ENCODE measurements around the gene MAPK8IP3. TPM values are rescaled to one million over a fixed set of nuclear protein-coding genes. Genes with fewer than 3 reads are reported as not detected.

Gene MAPK8IP3
- total and polyA plus RNA-seq, 9 of the 15 experiments (the other 6 are each of a cell fraction or from before 2014, with no cell fraction given) = 0.17 to 58.7 (median 16.7) TPM

- no peak overlapping the region; a peak in 1 of 4 replicates for H3K9ac ChIP-seq (ENCODE audit: insufficient read depth in 1 of 2, low read depth in 2 of 2, low read length in 2 of 2)
- no peaks in the 10 kb centered on the region for H3K79me2 ChIP-seq (ENCODE audit: control insufficient read depth, insufficient read depth, low read length)
- DNase-seq (ENCODE audit: extremely low read depth in 1 of 4, low spot score in 3 of 4) (no peak), ATAC-seq (no peak), FAIRE-seq (no peak)
- H3K36me3 ChIP-seq (ENCODE audit: control insufficient read depth, insufficient read depth, low read length) = peaks cover 3% of the 10 kb centered on the region; the same call in 1 of the 3 replicates
- TF ChIP-seq HBP1 (CRISPR knock-in tag; IDR thresholded peaks at IDR 0.05) = no peak
- TF ChIP-seq ZBTB9 (CRISPR knock-in tag; IDR thresholded peaks at IDR 0.05) = peak; percentile 76
- no peaks in the 10 kb centered on the region for H4K20me1 ChIP-seq (replicated peaks; ENCODE audit: control insufficient read depth, insufficient read depth, low read length)
- WGBS (ENCODE audit: insufficient coverage, low coverage, missing lambda C conversion rate) = 93% methylated on average over 36 of the region's 40 CpGs
- H3K9me1 ChIP-seq (ENCODE audit: control insufficient read depth, insufficient read depth, low read length) = no peaks in the 10 kb centered on the region
- intact Hi-C loops (cut with micrococcal nuclease) = no loop called here
- no peak overlapping the region for H3K27ac ChIP-seq (ENCODE audit: extremely low read depth, low read depth, low read length)
- no peaks in the 10 kb centered on the region for H3K9me3 ChIP-seq (replicated peaks; ENCODE audit: control insufficient read depth, insufficient read depth, low read depth, low read length)
- ChIA-PET POLR2A (interaction anchor here (0.6 kb wide), 1 partner anchor 537 kb away, joined by 3 read pairs; no protein-coding TSS in a partner anchor), CTCF (ENCODE audit: low intra/inter-chr PET ratio) (no interaction called here)
- in situ Hi-C loops (cut with MboI) = no loop called here
- H2AFZ ChIP-seq (ENCODE audit: low read depth, low read length) = no peak overlapping the region
- no peak overlapping the region for H3K4me2 ChIP-seq (ENCODE audit: insufficient read depth, low read length)
- no peaks in the 10 kb centered on the region for H3K27me3 ChIP-seq (ENCODE audit: control insufficient read depth in 2 of 2, insufficient read depth in 2 of 2, low read length in 2 of 2)
- BruUV-seq (replicated peaks) = no TSS peak
- no peak overlapping the region for H3K4me3 ChIP-seq
- peaks cover 0 to 54% of the 10 kb centered on the region in 2 experiments; a peak in 3 of 5 replicates for H3K4me1 ChIP-seq (replicated peaks in 1 of 2; ENCODE audit: control insufficient read depth in 2 of 2, insufficient read depth in 2 of 2, low read length in 2 of 2)
Observed at GRCh38 chr16:1816396-1817275, 110.6 kb downstream of the MAPK8IP3 start.
